ENCODE measurements around the gene ZNF800.

ZNF800 gene

DNA sequence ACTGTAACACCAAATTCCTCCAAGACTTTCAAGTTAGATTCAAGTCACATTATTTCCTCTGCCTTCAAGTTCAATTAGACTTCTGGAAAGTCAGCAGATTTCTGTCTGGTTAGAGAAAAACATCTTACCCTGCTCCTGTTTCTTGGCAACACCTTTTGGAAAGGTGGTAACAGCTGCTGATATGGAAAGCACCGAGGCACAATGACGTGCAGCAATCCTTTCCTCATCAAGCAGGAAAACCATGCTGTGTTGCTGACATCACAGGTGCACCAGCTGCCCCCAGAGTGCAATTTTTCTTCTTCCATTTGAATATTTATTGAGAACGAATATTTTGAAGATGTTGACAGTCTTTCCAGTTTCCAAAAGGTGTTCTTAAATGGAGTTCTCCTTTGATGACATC lies 41.9 kb downstream of the ZNF800 start:
- TF ChIP-seq, protein P1, sequence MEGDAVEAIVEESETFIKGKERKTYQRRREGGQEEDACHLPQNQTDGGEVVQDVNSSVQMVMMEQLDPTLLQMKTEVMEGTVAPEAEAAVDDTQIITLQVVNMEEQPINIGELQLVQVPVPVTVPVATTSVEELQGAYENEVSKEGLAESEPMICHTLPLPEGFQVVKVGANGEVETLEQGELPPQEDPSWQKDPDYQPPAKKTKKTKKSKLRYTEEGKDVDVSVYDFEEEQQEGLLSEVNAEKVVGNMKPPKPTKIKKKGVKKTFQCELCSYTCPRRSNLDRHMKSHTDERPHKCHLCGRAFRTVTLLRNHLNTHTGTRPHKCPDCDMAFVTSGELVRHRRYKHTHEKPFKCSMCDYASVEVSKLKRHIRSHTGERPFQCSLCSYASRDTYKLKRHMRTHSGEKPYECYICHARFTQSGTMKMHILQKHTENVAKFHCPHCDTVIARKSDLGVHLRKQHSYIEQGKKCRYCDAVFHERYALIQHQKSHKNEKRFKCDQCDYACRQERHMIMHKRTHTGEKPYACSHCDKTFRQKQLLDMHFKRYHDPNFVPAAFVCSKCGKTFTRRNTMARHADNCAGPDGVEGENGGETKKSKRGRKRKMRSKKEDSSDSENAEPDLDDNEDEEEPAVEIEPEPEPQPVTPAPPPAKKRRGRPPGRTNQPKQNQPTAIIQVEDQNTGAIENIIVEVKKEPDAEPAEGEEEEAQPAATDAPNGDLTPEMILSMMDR (IDR thresholded peaks at IDR 0.05): no peak
- peaks cover 46% of the 10 kb centered on the region for H3K27me3 Mint-ChIP-seq (ENCODE audit: low read depth, poor library complexity)
- H3K4me3 Mint-ChIP-seq: no peak overlapping the region
- H3K36me3 Mint-ChIP-seq (ENCODE audit: low read depth): peaks cover 15% of the 10 kb centered on the region
- H3K27ac Mint-ChIP-seq: no peak overlapping the region
- H3K4me1 Mint-ChIP-seq: no peaks in the 10 kb centered on the region
- no peak for DNase-seq
- H3K9me3 Mint-ChIP-seq: peaks cover 10% of the 10 kb centered on the region

GRCh38 chr7:127349881-127350280 lies 42.6 kb downstream of the ZNF800 start:
- H3K36me3 Mint-ChIP-seq (ENCODE audit: low read depth): peaks cover 16% of the 10 kb centered on the region
- no peak overlapping the region for H3K27ac Mint-ChIP-seq
- peaks cover 10% of the 10 kb centered on the region for H3K9me3 Mint-ChIP-seq
- no peaks in the 10 kb centered on the region for H3K4me1 Mint-ChIP-seq
- DNase-seq: no peak
- TF ChIP-seq, protein P1 (IDR thresholded peaks at IDR 0.05): no peak
- no peak overlapping the region for H3K4me3 Mint-ChIP-seq
- H3K27me3 Mint-ChIP-seq (ENCODE audit: low read depth, poor library complexity): peaks cover 53% of the 10 kb centered on the region

DNA sequence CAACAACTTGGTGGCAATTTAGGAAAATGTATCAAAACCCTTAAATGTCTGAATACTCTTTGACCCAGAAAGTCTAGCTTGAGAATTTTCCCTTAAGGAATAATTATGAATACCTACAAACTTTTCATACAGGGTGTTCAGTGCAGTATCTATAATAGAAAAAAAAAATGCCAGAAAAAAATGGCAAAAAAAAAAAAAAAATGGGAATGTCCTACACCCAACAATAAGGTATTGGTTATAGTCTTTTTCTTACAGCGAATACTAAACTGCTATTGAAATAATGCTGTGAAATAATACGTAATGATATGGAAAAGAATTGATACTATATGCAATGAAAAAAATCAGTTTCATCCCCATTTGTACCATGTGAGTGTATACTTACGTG lies 44.3 kb downstream of the ZNF800 start:
- TF ChIP-seq, protein P1 (IDR thresholded peaks at IDR 0.05): no peak
- Mint-ChIP-seq H3K27me3 (ENCODE audit: low read depth, poor library complexity) (peaks cover 57% of the 10 kb centered on the region), H3K4me3 (peak overlapping the region; percentile 67), H3K36me3 (ENCODE audit: low read depth) (peaks cover 16% of the 10 kb centered on the region), H3K27ac (no peak overlapping the region), H3K4me1 (no peaks in the 10 kb centered on the region), H3K9me3 (peaks cover 17% of the 10 kb centered on the region)
- no peak for DNase-seq

DNA sequence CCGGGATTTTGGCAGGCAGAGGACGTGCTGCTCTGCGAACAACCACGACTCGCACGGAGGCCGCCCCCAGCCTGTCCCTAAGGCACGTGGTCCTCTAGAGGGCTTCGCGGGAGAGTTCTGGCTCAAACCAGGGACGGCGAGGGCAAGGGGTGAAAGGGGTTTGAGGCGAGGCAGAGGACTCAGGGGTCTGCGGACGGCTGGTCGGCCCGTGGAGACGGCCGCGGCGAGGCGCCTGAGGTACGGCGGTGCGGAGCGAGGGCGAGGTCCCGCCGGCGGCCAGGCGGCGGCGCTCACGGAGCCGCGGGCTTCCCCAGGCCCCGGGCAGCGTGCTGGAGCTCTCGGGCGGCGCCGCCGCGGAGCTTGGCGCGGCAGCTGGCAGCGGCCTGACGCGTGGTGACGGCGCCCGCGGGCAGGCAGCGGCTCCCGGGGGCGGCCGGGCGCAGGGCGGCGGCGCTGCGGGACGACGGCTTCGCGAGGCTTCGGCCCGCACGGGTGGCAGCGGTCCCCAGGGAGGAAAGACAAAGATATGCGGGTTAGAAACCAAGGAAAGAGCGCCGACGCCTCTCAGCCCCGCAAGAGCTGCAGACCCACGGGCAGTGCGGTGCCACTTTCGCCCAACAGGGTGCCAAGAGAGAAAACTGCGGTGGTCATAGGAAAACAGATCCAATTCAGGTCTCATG lies 44.8 kb downstream of the ZNF800 start:
- H3K27me3 Mint-ChIP-seq (ENCODE audit: low read depth, poor library complexity): peaks cover 57% of the 10 kb centered on the region
- peak; percentile 81 for DNase-seq
- H3K4me3 Mint-ChIP-seq: peak overlapping the region; percentile 68
- peaks cover 16% of the 10 kb centered on the region for H3K36me3 Mint-ChIP-seq (ENCODE audit: low read depth)
- no peaks in the 10 kb centered on the region for H3K4me1 Mint-ChIP-seq
- H3K27ac Mint-ChIP-seq: no peak overlapping the region
- H3K9me3 Mint-ChIP-seq: peaks cover 17% of the 10 kb centered on the region
- TF ChIP-seq, protein P1 (IDR thresholded peaks at IDR 0.05): peak; percentile 27

- no peak for DNase-seq
- H3K9me3 Mint-ChIP-seq: peaks cover 21% of the 10 kb centered on the region
- no peak overlapping the region for H3K27ac Mint-ChIP-seq
- no peaks in the 10 kb centered on the region for H3K4me1 Mint-ChIP-seq
- TF ChIP-seq, protein P1 (IDR thresholded peaks at IDR 0.05): no peak
- peak overlapping the region; percentile 69 for H3K4me3 Mint-ChIP-seq
- H3K36me3 Mint-ChIP-seq (ENCODE audit: low read depth): peaks cover 16% of the 10 kb centered on the region
- H3K27me3 Mint-ChIP-seq (ENCODE audit: low read depth, poor library complexity): peaks cover 57% of the 10 kb centered on the region
These were observed 45.8 kb downstream of the ZNF800 start for GRCh38 chr7:127346575-127347256.

Data from nephron progenitor cell (in vitro differentiated cells).